GM13977 (cell line): ENCODE results near the gene PITPNM2.
A peak's percentile ranks its signal among the peaks of the same experiment; 100 is the strongest.

Experiments used
- DNase-seq: peaks from one replicate; pipeline ENCODE4 v3.0.0; 2012; ENCODE audit warnings: low spot score
- in situ Hi-C: fragments of 300-500 bp; cut with MboI; formaldehyde crosslinking; loops from one replicate; pipeline ENCODE4 v1.12.0; 2022; ENCODE audit warnings: low sequenced_read_pairs, low pct_unique_long_range_greater_than_20kb, mixed read lengths, inconsistent platforms; ENCODE audit not compliant: unreplicated experiment
- TF ChIP-seq, protein P1 (sequence below): IDR thresholded peaks from 2 replicates; pipeline ENCODE4 v1.5.1; 2012; ENCODE audit warnings: mild to moderate bottlenecking, control low read depth; ENCODE audit not compliant: insufficient read depth; ENCODE audit errors: extremely low read depth, missing control alignments

PITPNM2 gene

DNA sequence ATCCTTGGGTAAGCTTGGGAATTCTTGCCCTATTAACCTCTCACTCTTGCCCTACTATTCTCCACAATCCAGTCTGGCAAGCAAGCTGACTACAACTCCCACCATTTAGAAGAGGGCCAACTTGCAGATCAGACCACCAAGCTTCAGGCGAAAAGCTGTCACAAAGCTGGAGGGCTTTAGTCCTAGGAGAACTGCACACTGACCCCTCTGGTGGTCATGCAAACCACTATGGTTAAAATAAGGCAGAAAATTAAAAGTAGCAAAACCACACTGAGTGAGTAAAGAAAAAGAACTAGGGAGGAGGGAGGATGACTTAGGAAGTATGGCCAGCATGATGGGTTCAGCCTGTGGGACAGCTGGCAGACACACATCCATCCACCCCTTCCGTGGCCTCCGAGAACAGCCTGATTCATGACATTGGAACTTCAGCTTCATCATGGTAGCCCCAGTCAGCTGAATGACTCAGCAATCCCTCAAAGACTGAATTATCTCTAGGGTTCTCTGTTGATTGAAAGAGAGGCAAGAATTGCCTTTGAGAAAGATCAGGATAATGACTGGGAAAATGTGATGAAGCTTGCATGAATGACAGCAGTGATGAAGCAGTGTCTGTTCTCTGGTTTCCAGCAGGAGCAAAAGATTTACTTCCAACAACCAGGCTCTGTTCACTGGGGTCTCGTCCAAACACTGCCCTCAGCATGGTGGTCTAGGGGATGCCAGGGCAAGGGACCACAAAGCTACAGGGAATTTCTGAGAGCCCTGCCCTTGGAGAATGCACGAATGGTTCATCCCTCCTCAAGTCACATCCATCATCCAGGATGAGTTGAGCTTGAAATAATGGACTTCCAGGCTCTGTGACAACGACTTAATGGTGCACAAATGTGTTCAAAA lies 24.4 kb downstream of the PITPNM2 start:
- no peak for DNase-seq
- TF ChIP-seq, protein P1, sequence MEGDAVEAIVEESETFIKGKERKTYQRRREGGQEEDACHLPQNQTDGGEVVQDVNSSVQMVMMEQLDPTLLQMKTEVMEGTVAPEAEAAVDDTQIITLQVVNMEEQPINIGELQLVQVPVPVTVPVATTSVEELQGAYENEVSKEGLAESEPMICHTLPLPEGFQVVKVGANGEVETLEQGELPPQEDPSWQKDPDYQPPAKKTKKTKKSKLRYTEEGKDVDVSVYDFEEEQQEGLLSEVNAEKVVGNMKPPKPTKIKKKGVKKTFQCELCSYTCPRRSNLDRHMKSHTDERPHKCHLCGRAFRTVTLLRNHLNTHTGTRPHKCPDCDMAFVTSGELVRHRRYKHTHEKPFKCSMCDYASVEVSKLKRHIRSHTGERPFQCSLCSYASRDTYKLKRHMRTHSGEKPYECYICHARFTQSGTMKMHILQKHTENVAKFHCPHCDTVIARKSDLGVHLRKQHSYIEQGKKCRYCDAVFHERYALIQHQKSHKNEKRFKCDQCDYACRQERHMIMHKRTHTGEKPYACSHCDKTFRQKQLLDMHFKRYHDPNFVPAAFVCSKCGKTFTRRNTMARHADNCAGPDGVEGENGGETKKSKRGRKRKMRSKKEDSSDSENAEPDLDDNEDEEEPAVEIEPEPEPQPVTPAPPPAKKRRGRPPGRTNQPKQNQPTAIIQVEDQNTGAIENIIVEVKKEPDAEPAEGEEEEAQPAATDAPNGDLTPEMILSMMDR, result no peak
- in situ Hi-C loops, result no loop called here

DNA sequence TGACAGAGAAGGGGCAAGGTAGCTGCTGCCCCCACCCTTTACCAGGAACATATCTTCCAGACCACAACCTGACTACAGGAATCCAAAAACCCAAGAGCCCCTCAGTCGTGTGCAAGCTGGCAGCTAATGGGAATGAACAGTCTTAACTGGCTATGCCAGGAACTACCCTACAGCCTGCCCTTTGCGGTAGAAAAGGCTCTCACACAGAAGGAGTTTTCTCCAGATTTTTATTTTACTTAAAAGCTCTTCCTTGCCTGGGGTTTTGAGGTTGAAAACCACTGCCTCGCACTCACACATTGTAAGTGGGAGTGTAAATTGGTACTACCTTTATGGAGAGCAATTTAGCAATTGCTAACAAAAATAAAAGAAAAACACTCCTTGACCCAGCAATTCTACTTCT lies 28.3 kb downstream of the PITPNM2 start:
- DNase-seq, result no peak
- TF ChIP-seq, protein P1, result no peak
- in situ Hi-C loops, result no loop called here

GRCh38 chr12:123121670-123122069 lies 29.2 kb downstream of the PITPNM2 start:
- in situ Hi-C loops, result no loop called here
- no peak for DNase-seq
- TF ChIP-seq, protein P1, result no peak

DNA sequence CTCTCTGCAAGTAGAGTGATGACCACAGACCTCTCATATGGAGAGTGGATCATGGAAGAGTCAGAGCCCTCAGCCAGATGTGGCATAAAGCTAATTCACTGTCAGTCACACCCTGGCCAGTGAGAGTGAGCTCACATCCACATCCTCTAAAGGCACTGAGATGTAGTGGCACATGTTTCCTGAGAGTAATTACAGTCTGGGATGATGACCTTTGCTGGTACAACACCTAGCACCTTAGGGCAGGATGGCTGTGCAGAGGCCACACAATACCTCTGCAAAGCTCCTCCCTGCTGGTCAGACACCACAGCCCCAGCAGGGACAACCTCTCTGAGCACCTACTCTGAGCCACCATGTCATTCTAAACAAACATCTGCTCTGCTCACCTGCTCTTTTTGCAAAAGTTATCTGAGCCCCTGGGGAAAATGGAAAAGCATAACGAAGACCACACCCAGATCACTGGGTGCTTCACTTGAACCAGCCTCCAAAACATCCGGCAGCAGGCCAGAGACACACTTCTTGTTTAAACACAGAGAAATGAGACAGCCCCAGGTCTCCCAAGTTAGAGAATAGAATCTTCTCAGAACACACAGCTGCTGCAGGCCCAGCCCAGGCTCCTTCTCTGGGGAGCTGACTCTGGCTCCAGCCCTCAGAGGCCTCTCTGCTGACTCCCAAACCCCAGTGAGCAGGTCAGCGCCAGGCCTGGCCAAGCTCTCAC lies 30.3 kb downstream of the PITPNM2 start:
- TF ChIP-seq, protein P1, result no peak
- in situ Hi-C loops, result no loop called here
- no peak for DNase-seq

DNA sequence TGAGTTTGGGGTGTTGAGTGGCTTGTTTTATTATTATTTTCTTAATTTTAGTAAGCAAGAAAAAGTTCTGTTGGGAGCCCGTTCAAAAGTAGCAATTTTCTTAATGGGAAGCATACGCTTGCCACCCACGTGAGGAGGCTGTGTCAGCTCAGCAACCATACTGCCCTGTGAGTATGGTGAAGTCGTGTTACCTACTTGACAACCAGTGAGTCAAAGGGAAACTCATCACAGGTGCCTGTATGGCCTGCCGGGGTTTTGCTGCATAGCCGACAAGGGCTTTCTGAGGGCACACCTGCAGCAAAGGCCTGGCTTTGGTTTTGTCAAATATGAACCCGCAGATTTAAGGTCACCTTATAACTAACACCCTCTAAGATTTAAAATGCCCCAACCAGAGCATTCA lies 31.1 kb downstream of the PITPNM2 start:
- DNase-seq, result peak; percentile 81
- TF ChIP-seq, protein P1, result no peak
- in situ Hi-C loops, result no loop called here

- in situ Hi-C loops, result no loop called here
- TF ChIP-seq, protein P1, result no peak
- no peak for DNase-seq
Measured at GRCh38 chr12:123118497-123118896, 32.4 kb downstream of the PITPNM2 start.
